ENCODE data around the gene KEAP1. TPM values are rescaled to one million over a fixed set of nuclear protein-coding genes. Genes with fewer than 3 reads are reported as not detected.

KEAP1 gene
- total and polyA plus RNA-seq, 9 of the 15 experiments (the other 6 are each of a cell fraction or from before 2014, with no cell fraction given) = 2.1 to 95.6 (median 64.3) TPM

DNA sequence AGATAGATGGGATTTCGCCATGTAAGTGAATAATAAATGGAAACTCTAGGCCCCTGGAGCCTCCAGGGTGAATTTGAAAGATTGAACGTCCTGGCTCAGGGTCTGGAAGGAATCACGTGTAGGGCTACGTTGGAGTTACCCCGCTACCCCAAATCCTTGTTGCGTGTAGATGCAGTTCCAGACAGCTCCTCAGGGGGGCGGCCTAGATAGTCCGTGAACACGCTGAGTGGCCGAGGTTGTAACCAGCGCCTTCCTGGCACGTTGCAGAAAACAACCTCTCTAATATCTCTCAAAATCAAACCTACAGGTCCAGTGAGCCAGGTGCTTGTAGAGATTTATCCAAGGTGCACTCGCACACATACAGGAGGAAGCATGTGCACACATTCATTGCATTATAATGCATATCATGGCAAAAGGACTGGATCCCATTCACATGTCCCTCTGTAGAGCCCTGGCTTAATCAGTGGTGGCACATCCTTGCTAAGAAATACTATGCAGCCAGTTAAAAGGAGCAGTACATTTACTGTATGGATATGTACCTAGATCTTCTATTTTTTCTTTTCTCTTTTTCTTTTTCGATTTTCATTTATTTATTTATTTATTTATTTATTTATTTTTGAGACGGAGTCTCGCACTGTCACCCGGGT lies 2.5 kb upstream of the KEAP1 start (continued):
- TF ChIP-seq, protein P1, sequence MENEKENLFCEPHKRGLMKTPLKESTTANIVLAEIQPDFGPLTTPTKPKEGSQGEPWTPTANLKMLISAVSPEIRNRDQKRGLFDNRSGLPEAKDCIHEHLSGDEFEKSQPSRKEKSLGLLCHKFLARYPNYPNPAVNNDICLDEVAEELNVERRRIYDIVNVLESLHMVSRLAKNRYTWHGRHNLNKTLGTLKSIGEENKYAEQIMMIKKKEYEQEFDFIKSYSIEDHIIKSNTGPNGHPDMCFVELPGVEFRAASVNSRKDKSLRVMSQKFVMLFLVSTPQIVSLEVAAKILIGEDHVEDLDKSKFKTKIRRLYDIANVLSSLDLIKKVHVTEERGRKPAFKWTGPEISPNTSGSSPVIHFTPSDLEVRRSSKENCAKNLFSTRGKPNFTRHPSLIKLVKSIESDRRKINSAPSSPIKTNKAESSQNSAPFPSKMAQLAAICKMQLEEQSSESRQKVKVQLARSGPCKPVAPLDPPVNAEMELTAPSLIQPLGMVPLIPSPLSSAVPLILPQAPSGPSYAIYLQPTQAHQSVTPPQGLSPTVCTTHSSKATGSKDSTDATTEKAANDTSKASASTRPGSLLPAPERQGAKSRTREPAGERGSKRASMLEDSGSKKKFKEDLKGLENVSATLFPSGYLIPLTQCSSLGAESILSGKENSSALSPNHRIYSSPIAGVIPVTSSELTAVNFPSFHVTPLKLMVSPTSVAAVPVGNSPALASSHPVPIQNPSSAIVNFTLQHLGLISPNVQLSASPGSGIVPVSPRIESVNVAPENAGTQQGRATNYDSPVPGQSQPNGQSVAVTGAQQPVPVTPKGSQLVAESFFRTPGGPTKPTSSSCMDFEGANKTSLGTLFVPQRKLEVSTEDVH (IDR thresholded peaks at IDR 0.05; ENCODE audit: low read depth, partially characterized antibody) = no peak
- TF ChIP-seq, protein P2, sequence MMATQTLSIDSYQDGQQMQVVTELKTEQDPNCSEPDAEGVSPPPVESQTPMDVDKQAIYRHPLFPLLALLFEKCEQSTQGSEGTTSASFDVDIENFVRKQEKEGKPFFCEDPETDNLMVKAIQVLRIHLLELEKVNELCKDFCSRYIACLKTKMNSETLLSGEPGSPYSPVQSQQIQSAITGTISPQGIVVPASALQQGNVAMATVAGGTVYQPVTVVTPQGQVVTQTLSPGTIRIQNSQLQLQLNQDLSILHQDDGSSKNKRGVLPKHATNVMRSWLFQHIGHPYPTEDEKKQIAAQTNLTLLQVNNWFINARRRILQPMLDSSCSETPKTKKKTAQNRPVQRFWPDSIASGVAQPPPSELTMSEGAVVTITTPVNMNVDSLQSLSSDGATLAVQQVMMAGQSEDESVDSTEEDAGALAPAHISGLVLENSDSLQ (IDR thresholded peaks at IDR 0.05) = no peak

DNA sequence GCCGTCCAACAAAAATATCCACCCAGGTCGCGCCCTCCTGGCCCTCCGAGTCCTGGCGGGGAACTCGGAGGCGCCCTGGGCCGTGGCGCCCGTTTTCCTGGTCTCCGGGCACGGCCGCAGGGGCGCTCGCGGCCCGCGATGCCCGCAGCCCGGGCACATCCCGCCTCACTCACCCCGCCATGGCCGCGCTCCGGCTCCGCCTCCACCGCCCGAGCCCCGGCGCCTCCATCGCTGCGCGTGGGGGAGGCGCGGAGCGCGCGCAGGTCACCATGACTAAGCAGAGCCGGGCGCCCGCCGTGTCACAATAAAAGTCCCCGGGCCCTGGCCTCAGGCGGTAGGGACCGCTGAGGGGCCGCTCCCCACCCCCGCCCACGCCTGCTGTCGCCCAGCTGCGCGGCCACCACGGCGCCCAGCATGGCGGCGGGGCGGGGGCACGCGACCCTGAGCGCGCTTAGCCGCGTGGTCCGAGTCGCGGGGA lies 593 bp downstream of the KEAP1 start:
- in situ Hi-C loops (cut with MboI) = no loop called here
- Histone ChIP-seq H3K9ac (ENCODE audit: insufficient read depth in 1 of 2, low read depth in 2 of 2, low read length in 2 of 2) (peak overlapping the region; percentile 99), H3K36me3 (ENCODE audit: control insufficient read depth, insufficient read depth, low read length) (peaks cover 32% of the 10 kb centered on the region), H2AFZ (ENCODE audit: low read depth, low read length) (peak overlapping the region; percentile 84), H3K79me2 (ENCODE audit: control insufficient read depth, insufficient read depth, low read length) (peaks cover 58% of the 10 kb centered on the region), H3K4me2 (ENCODE audit: insufficient read depth, low read length) (peak overlapping the region; percentile 88), H4K20me1 (replicated peaks; ENCODE audit: control insufficient read depth, insufficient read depth, low read length) (peaks cover 3% of the 10 kb centered on the region; the same call in 1 of the 2 replicates), H3K27me3 (ENCODE audit: control insufficient read depth in 2 of 2, insufficient read depth in 2 of 2, low read length in 2 of 2) (no peaks in the 10 kb centered on the region), H3K27ac (ENCODE audit: extremely low read depth, low read depth, low read length) (peak overlapping the region; percentile 96), H3K9me3 (replicated peaks; ENCODE audit: control insufficient read depth, insufficient read depth, low read depth, low read length) (no peaks in the 10 kb centered on the region), H3K9me1 (ENCODE audit: control insufficient read depth, insufficient read depth, low read length) (no peaks in the 10 kb centered on the region), H3K4me3 (peak overlapping the region; percentile 74), H3K4me1 (replicated peaks in 1 of 2; ENCODE audit: control insufficient read depth in 2 of 2, insufficient read depth in 2 of 2, low read length in 2 of 2) (peaks cover 3 to 44% of the 10 kb centered on the region in 2 experiments; a peak in 4 of 5 replicates)
- under 1% methylated on average over 31 of the region's 65 CpGs for WGBS (ENCODE audit: insufficient coverage, low coverage, missing lambda C conversion rate)
- intact Hi-C loops (cut with micrococcal nuclease) = no loop called here
- BruUV-seq (replicated peaks) = no TSS peak
- POLR2A ChIA-PET = interaction anchor here (0.6 to 1.5 kb wide), 3 partner anchors 9 to 199 kb away, joined by 3 to 6 read pairs (median 4); partner anchors contain the start of gene QTRT1
- peak; percentile 93 to 97 (median 96) for DNase-seq (ENCODE audit: extremely low read depth in 1 of 4, low spot score in 3 of 4)
- peak; percentile 95 for ATAC-seq
- FAIRE-seq = no peak
- CTCF ChIA-PET (ENCODE audit: low intra/inter-chr PET ratio) = interaction anchor here (0.6 kb wide), 1 partner anchor 92 kb away, joined by 8 read pairs; no protein-coding TSS in a partner anchor
- TF ChIP-seq JUN (IDR thresholded peaks at IDR 0.05; ENCODE audit: borderline replicate concordance, low read depth, low read length) = peak; percentile 71; the same call in 1 of the 2 replicates
- TF ChIP-seq JUN (CRISPR knock-in tag; IDR thresholded peaks at IDR 0.05; ENCODE audit: borderline replicate concordance) = peak; percentile 11; the same call in 1 of the 2 replicates
- peak; percentile 50; the same call in 1 of the 2 replicates for TF ChIP-seq HCFC1 (IDR thresholded peaks at IDR 0.05; ENCODE audit: low read depth, low read length)
- TF ChIP-seq ZFP30 (CRISPR knock-in tag; IDR thresholded peaks at IDR 0.05; ENCODE audit: borderline replicate concordance) = no peak
- TF ChIP-seq ZC3H8 (IDR thresholded peaks at IDR 0.05) = no peak
- TF ChIP-seq NCOA6 (IDR thresholded peaks at IDR 0.05) = no peak
- TF ChIP-seq ZNF121 (CRISPR knock-in tag; conservative IDR thresholded peaks at IDR 0.05) = no peak
- TF ChIP-seq MTF1 (CRISPR knock-in tag; IDR thresholded peaks at IDR 0.05; ENCODE audit: borderline replicate concordance) = no peak
- TF ChIP-seq MEIS2 (IDR thresholded peaks at IDR 0.05; ENCODE audit: partially characterized antibody) = peak; percentile 56
- no peak; the same call in 1 of the 2 replicates for TF ChIP-seq CBFA2T3 (IDR thresholded peaks at IDR 0.05)
- TF ChIP-seq, protein P3, sequence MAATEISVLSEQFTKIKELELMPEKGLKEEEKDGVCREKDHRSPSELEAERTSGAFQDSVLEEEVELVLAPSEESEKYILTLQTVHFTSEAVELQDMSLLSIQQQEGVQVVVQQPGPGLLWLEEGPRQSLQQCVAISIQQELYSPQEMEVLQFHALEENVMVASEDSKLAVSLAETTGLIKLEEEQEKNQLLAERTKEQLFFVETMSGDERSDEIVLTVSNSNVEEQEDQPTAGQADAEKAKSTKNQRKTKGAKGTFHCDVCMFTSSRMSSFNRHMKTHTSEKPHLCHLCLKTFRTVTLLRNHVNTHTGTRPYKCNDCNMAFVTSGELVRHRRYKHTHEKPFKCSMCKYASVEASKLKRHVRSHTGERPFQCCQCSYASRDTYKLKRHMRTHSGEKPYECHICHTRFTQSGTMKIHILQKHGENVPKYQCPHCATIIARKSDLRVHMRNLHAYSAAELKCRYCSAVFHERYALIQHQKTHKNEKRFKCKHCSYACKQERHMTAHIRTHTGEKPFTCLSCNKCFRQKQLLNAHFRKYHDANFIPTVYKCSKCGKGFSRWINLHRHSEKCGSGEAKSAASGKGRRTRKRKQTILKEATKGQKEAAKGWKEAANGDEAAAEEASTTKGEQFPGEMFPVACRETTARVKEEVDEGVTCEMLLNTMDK (IDR thresholded peaks at IDR 0.05; ENCODE audit: borderline replicate concordance, insufficient read depth, low read depth, low read length, poor library complexity, severe bottlenecking) = no peak
- peak; percentile 79 for TF ChIP-seq ZNF589 (CRISPR knock-in tag; IDR thresholded peaks at IDR 0.05; ENCODE audit: low read depth)

All from K562 (cell line).